Endothelial cell of umbilical vein (primary cell): ENCODE results near the gene IZUMO4. TPM values are rescaled to one million over a fixed set of nuclear protein-coding genes. Genes with fewer than 3 reads are reported as not detected.
A peak's percentile ranks its signal among the peaks of the same experiment; 100 is the strongest.

Experiments used
- BruUV-seq: library from RNA; stranded (reverse); fragments of 400-500 nt; replicated peaks from 2 replicates; lab custom pipeline; 2021; lab: Mats Ljungman, UMichigan
- CTCF ChIA-PET: fragments of 300-600, 350-600 bp; sonication (Branson Sonifier 250); formaldehyde crosslinking; loops from one replicate; lab custom pipeline; 2021; ENCODE audit warnings: antibody characterized with exemption, inconsistent platforms; lab: Charles Lee
- POLR2A ChIA-PET: fragments of 300-600, 350-600 bp; sonication (Branson Sonifier 250); formaldehyde crosslinking; loops from one replicate; lab custom pipeline; 2021; ENCODE audit warnings: antibody characterized with exemption, inconsistent platforms; lab: Charles Lee
- DNase-seq: peaks from one replicate; pipeline ENCODE4 v3.0.0-alpha.2; 2011; ENCODE audit warnings: low read depth, low spot score
- FAIRE-seq: peaks from 2 replicates; lab custom pipeline; 2011; peaks lifted over from hg19 to GRCh38; lab: Jason Lieb, UNC
- H2AFZ ChIP-seq: 2 replicates; pipeline ENCODE4 v1.6.0; 2012; ENCODE audit warnings: low read depth, low read length, control low read depth, inconsistent platforms
- H3K27ac ChIP-seq: 2 replicates; pipeline ENCODE4 v1.5.1; 2011; ENCODE audit warnings: low read depth, mild to moderate bottlenecking, control low read depth, low read length, moderate library complexity; ENCODE audit not compliant: insufficient read depth
- H3K27me3 ChIP-seq, 2 experiments: 2 replicates each; pipeline versions ENCODE4 v1.6.0 to v1.6.1; 2011; ENCODE audit warnings: low read length in 2 of 2, mixed read lengths in 1 of 2; ENCODE audit not compliant: control insufficient read depth in 2 of 2, insufficient read depth in 2 of 2
- H3K36me3 ChIP-seq, 2 experiments: 2 replicates in 1 of 2; 3 replicates in 1 of 2; pipeline ENCODE4 v1.5.1; 2011; ENCODE audit warnings: low read length in 2 of 2, mild to moderate bottlenecking in 1 of 2, moderate library complexity in 1 of 2; ENCODE audit not compliant: control insufficient read depth in 2 of 2, insufficient read depth in 2 of 2; ENCODE audit errors: extremely low read depth in 1 of 2
- H3K4me1 ChIP-seq: 3 replicates; pipeline ENCODE4 v1.5.1; 2011; ENCODE audit warnings: mild to moderate bottlenecking, low read length; ENCODE audit not compliant: control insufficient read depth, insufficient read depth; ENCODE audit errors: extremely low read depth
- H3K4me2 ChIP-seq: 2 replicates; pipeline ENCODE4 v1.6.1; 2011; ENCODE audit warnings: low read length, control low read depth, mixed read lengths; ENCODE audit not compliant: insufficient read depth
- H3K4me3 ChIP-seq, 3 experiments: fragments of 200-600 bp in 1 of 3; sonication (generic), shearing (Covaris generic) in 1 of 3; replicated peaks in 1 of 3; 2 replicates each; pipeline ENCODE4 v1.5.1; 2011 to 2016; ENCODE audit warnings: control low read depth in 3 of 3, low read length in 3 of 3, mild to moderate bottlenecking in 2 of 3, inconsistent platforms in 1 of 3, low read depth in 1 of 3, moderate library complexity in 1 of 3; ENCODE audit not compliant: insufficient read depth in 1 of 3
- H3K79me2 ChIP-seq: 2 replicates; pipeline ENCODE4 v1.6.0; 2012; ENCODE audit warnings: low read length, inconsistent platforms; ENCODE audit not compliant: control insufficient read depth, insufficient read depth
- H3K9ac ChIP-seq: replicated peaks from 2 replicates; pipeline ENCODE3; 2011; ENCODE audit warnings: low read length, control low read depth; ENCODE audit not compliant: insufficient read depth; ENCODE audit errors: extremely low read depth
- H3K9me1 ChIP-seq: replicated peaks from 3 replicates; pipeline ENCODE4 v1.6.0; 2011; ENCODE audit warnings: mild to moderate bottlenecking, low read length; ENCODE audit not compliant: control insufficient read depth, insufficient read depth; ENCODE audit errors: extremely low read depth
- H3K9me3 ChIP-seq: replicated peaks from 2 replicates; pipeline ENCODE4 v1.5.1; 2012; ENCODE audit warnings: low read length, inconsistent platforms; ENCODE audit not compliant: control insufficient read depth, insufficient read depth
- H4K20me1 ChIP-seq: replicated peaks from 2 replicates; pipeline ENCODE3; 2011; ENCODE audit warnings: mild to moderate bottlenecking, low read length; ENCODE audit not compliant: control insufficient read depth, insufficient read depth; ENCODE audit errors: extremely low read depth
- CTCF ChIP-seq, 2 donors: IDR thresholded peaks; 1 replicate in 1 of 2; 2 replicates in 1 of 2; pipeline ENCODE4 v1.5.1; 2011; ENCODE audit warnings: low read length in 2 of 2, mild to moderate bottlenecking in 2 of 2, moderate library complexity in 2 of 2, control low read depth in 1 of 2, inconsistent platforms in 1 of 2, low read depth in 1 of 2; ENCODE audit not compliant: insufficient read depth in 1 of 2; ENCODE audit errors: extremely low read depth in 1 of 2
- FOS ChIP-seq: IDR thresholded peaks from 2 replicates; pipeline ENCODE4 v1.6.1; 2011; ENCODE audit warnings: mild to moderate bottlenecking, low read length, moderate library complexity, borderline replicate concordance; ENCODE audit not compliant: insufficient read depth
- JUN ChIP-seq: IDR thresholded peaks from 2 replicates; pipeline ENCODE4 v1.6.1; 2011; ENCODE audit warnings: borderline replicate concordance, low read depth; ENCODE audit not compliant: insufficient read length, insufficient read depth
- MAX ChIP-seq: IDR thresholded peaks from 2 replicates; pipeline ENCODE4 v1.6.1; 2011; ENCODE audit not compliant: insufficient read depth, insufficient read length
- MYC ChIP-seq: IDR thresholded peaks from one replicate; pipeline ENCODE4 v1.6.1; 2011; ENCODE audit warnings: mild to moderate bottlenecking, low read depth, low read length
- POLR2AphosphoS5 ChIP-seq: IDR thresholded peaks from 2 replicates; pipeline ENCODE4 v1.6.1; 2012; ENCODE audit warnings: low read depth, mild to moderate bottlenecking, control low read depth, low read length, moderate library complexity; ENCODE audit not compliant: insufficient read depth
- dilution Hi-C: fragments of 300-500 bp; cut with MboI; formaldehyde crosslinking; loops from one replicate; pipeline ENCODE4 v1.15.0; 2019; ENCODE audit warnings: low sequenced_read_pairs; ENCODE audit not compliant: extremely low pct_ligation_motif_present
- intact Hi-C: fragments of 100-400 bp; cut with micrococcal nuclease; formaldehyde crosslinking; loops from one replicate; pipeline ENCODE4 v1.10.0; 2022
- polyA plus RNA-seq, 4 experiments: library from polyadenylated mRNA; depleted of rRNA in 3 of 4; stranded (reverse) in 3 of 4; unstranded in 1 of 4; fragments of >200 nt; gene quantifications; 2 replicates each; pipeline versions ENCODE4 v1.2.1 to v1.2.3, GENCODE V29; 2011 to 2012; ENCODE audit warnings: missing spikeins in 1 of 4
- total RNA-seq: library from RNA; stranded (reverse); gene quantifications from 2 replicates; pipeline ENCODE4 v1.2.3, GENCODE V29; 2021

The IZUMO4 gene
- total and polyA plus RNA-seq, 2 donors (not counting 3 experiments of a cell fraction or from before 2014, with no cell fraction given): 1.1 to 2.0 TPM

GRCh38 chr19:2053601-2054389 is 42.9 kb upstream of the IZUMO4 start:
- FAIRE-seq (peak; percentile 62), DNase-seq (peak; percentile 69)
- POLR2A ChIA-PET: no interaction called here
- H3K27me3 ChIP-seq: no peaks in the 10 kb centered on the region
- no peaks in the 10 kb centered on the region for H4K20me1 ChIP-seq
- peaks cover 17% of the 10 kb centered on the region for H3K4me1 ChIP-seq
- no TSS peak for BruUV-seq
- no peaks in the 10 kb centered on the region for H3K36me3 ChIP-seq
- H2AFZ ChIP-seq: peak overlapping the region; percentile 32
- no peak overlapping the region for H3K4me3 ChIP-seq
- H3K9me1 ChIP-seq: no peaks in the 10 kb centered on the region
- intact Hi-C loops (no loop called here), dilution Hi-C loops (no loop called here)
- peaks cover 19% of the 10 kb centered on the region for H3K79me2 ChIP-seq
- TF ChIP-seq POLR2AphosphoS5 (no peak), CTCF (IDR thresholded peaks at IDR 0.05; ENCODE audit: extremely low read depth in 1 of 2, insufficient read depth in 1 of 2, low read depth in 1 of 2, low read length in 2 of 2) (no peak), MYC (no peak), FOS (no peak), JUN (no peak), MAX (no peak)
- H3K9me3 ChIP-seq: no peaks in the 10 kb centered on the region
- CTCF ChIA-PET: interaction anchor here (1.0 to 3.2 kb wide), 3 partner anchors 12 to 25 kb away, joined by 5 to 17 read pairs (median 5); no protein-coding TSS in a partner anchor
- no peak overlapping the region for H3K4me2 ChIP-seq
- no peak overlapping the region for H3K9ac ChIP-seq
- no peak overlapping the region for H3K27ac ChIP-seq
